Mesenchymal stem cell (in vitro differentiated cells and primary cell): ENCODE measurements around the gene EXOC6B.

Experiments
- DNase-seq: peaks from one replicate; pipeline ENCODE4 v3.0.0-alpha.2; 2013
- H2AFZ ChIP-seq: one replicate; pipeline ENCODE4 v1.6.1; 2013; ENCODE audit warnings: low read depth, mild to moderate bottlenecking, control low read depth, inconsistent platforms, low read length, moderate library complexity
- H2AK5ac ChIP-seq: 2 replicates; pipeline ENCODE4 v1.6.1; 2013; ENCODE audit warnings: low read length, moderate library complexity, mild to moderate bottlenecking, inconsistent platforms; ENCODE audit not compliant: severe bottlenecking
- H2BK120ac ChIP-seq: one replicate; pipeline ENCODE4 v1.6.1; 2013; ENCODE audit warnings: low read depth, mild to moderate bottlenecking, inconsistent platforms, low read length, moderate library complexity
- H2BK12ac ChIP-seq, 2 experiments: one replicate each; pipeline ENCODE4 v1.6.1; 2013; ENCODE audit warnings: inconsistent platforms in 2 of 2, low read length in 2 of 2, mild to moderate bottlenecking in 2 of 2, moderate library complexity in 2 of 2, control low read depth in 1 of 2
- H2BK15ac ChIP-seq: one replicate; pipeline ENCODE4 v1.6.1; 2013; ENCODE audit warnings: mild to moderate bottlenecking, low read depth, inconsistent platforms; ENCODE audit not compliant: poor library complexity, severe bottlenecking
- H2BK5ac ChIP-seq: 2 replicates; pipeline ENCODE4 v1.6.1; 2013; ENCODE audit warnings: low read depth, mild to moderate bottlenecking, low read length, control low read depth, inconsistent platforms; ENCODE audit not compliant: poor library complexity, severe bottlenecking
- H3K14ac ChIP-seq, 2 experiments: one replicate each; pipeline ENCODE4 v1.6.1; 2013; ENCODE audit warnings: inconsistent platforms in 2 of 2, low read length in 2 of 2, control low read depth in 1 of 2, mild to moderate bottlenecking in 1 of 2, moderate library complexity in 1 of 2
- H3K18ac ChIP-seq, 2 experiments: one replicate each; pipeline ENCODE4 v1.6.1; 2013; ENCODE audit warnings: inconsistent platforms in 2 of 2, low read length in 2 of 2, control low read depth in 1 of 2, low read depth in 1 of 2, mild to moderate bottlenecking in 1 of 2
- H3K23ac ChIP-seq, 2 experiments: one replicate each; pipeline ENCODE4 v1.6.1; 2013; ENCODE audit warnings: inconsistent platforms in 2 of 2, low read length in 2 of 2, mild to moderate bottlenecking in 2 of 2, moderate library complexity in 2 of 2, control low read depth in 1 of 2
- H3K27ac ChIP-seq: 2 replicates; pipeline ENCODE4 v1.5.1; 2013; ENCODE audit warnings: mild to moderate bottlenecking, moderate library complexity, low read length, control low read depth, inconsistent platforms; ENCODE audit not compliant: poor library complexity, severe bottlenecking
- H3K27me3 ChIP-seq, 2 experiments: 2 replicates each; pipeline versions ENCODE4 v1.6.1 to v1.7.0; 2013; ENCODE audit warnings: low read length in 2 of 2, mild to moderate bottlenecking in 2 of 2, moderate library complexity in 2 of 2, control low read depth in 1 of 2, inconsistent platforms in 1 of 2; ENCODE audit not compliant: control insufficient read depth in 1 of 2, insufficient read depth in 1 of 2
- H3K36me3 ChIP-seq, 2 experiments: 2 replicates each; pipeline versions ENCODE4 v1.6.1 to v1.7.0; 2013; ENCODE audit warnings: low read length in 2 of 2, control low read depth in 1 of 2, inconsistent platforms in 1 of 2, low read depth in 1 of 2, mild to moderate bottlenecking in 1 of 2; ENCODE audit not compliant: insufficient read depth in 2 of 2, control insufficient read depth in 1 of 2
- H3K4ac ChIP-seq, 2 experiments: one replicate each; pipeline ENCODE4 v1.6.1; 2013; ENCODE audit warnings: inconsistent platforms in 2 of 2, low read length in 2 of 2, mild to moderate bottlenecking in 2 of 2, moderate library complexity in 2 of 2, control low read depth in 1 of 2, low read depth in 1 of 2
- H3K4me1 ChIP-seq: 2 replicates; pipeline ENCODE4 v1.6.1; 2013; ENCODE audit warnings: low read depth, low read length, control low read depth; ENCODE audit not compliant: control insufficient read depth, insufficient read depth
- H3K4me2 ChIP-seq: 2 replicates; pipeline ENCODE4 v1.6.1; 2013; ENCODE audit warnings: low read length, mild to moderate bottlenecking, inconsistent platforms; ENCODE audit not compliant: poor library complexity, severe bottlenecking
- H3K4me3 ChIP-seq, 2 experiments: 2 replicates each; pipeline versions ENCODE4 v1.5.1 to v1.7.0; 2013; ENCODE audit warnings: low read length in 2 of 2, mild to moderate bottlenecking in 2 of 2, control low read depth in 1 of 2, low read depth in 1 of 2; ENCODE audit not compliant: insufficient read depth in 1 of 2
- H3K79me1 ChIP-seq: replicated peaks from 2 replicates; pipeline ENCODE4 v1.6.1; 2013; ENCODE audit warnings: mild to moderate bottlenecking, control low read depth, low read length, inconsistent platforms; ENCODE audit not compliant: poor library complexity, severe bottlenecking
- H3K9ac ChIP-seq: 2 replicates; pipeline ENCODE4 v1.7.0; 2013; ENCODE audit warnings: mild to moderate bottlenecking, low read length, moderate library complexity
- H3K9me3 ChIP-seq: 2 replicates; pipeline ENCODE4 v1.7.0; 2013; ENCODE audit warnings: mild to moderate bottlenecking, low read length; ENCODE audit not compliant: control insufficient read depth
- H4K8ac ChIP-seq: one replicate; pipeline ENCODE4 v1.6.1; 2013; ENCODE audit warnings: inconsistent platforms, mild to moderate bottlenecking, low read length, moderate library complexity
- H4K91ac ChIP-seq: one replicate; pipeline ENCODE4 v1.6.1; 2013; ENCODE audit warnings: mild to moderate bottlenecking, low read length, inconsistent platforms
- WGBS: methylation state at CpG from one replicate; pipeline ENCODE4 v1.1.7; 2013; ENCODE audit warnings: mixed read lengths; 5-methylcytosine and 5-hydroxymethylcytosine counted together

The EXOC6B gene

DNA sequence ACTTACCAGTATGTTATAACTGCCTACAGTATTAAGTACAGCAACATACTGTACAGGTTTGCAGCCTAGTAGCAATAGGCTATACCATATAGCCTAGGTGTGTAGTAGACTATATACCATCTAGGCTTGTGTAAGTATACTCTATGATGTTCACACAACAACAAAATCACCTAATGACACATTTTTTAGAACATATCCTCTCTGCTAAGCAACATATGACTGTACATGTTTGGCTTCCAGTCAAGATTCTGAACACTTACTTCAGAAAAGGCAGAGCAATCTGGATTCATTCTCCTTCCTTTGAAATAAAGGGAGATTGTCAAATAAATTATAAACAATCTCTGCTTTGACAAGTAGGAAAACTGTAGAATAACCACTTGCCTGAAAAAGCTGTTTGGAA is 81.8 kb downstream of the EXOC6B start:
- Histone ChIP-seq H2BK5ac (no peak overlapping the region), H2BK12ac (no peak overlapping the region), H3K27ac (no peak overlapping the region), H3K4me1 (no peaks in the 10 kb centered on the region), H3K9me3 (no peaks in the 10 kb centered on the region), H2BK120ac (no peak overlapping the region), H4K91ac (no peak overlapping the region), H3K18ac (no peak overlapping the region), H3K27me3 (no peaks in the 10 kb centered on the region), H2AK5ac (no peak overlapping the region), H3K23ac (no peak overlapping the region), H3K4ac (no peak overlapping the region), H3K14ac (no peak overlapping the region), H4K8ac (no peak overlapping the region), H2AFZ (no peak overlapping the region), H3K79me1 (peaks cover 12% of the 10 kb centered on the region), H2BK15ac (no peak overlapping the region), H3K36me3 (peaks cover 0 to 4% of the 10 kb centered on the region in 2 experiments), H3K4me2 (no peak overlapping the region), H3K9ac (no peak overlapping the region), H3K4me3 (no peak overlapping the region)
- DNase-seq, result peak; percentile 14

DNA sequence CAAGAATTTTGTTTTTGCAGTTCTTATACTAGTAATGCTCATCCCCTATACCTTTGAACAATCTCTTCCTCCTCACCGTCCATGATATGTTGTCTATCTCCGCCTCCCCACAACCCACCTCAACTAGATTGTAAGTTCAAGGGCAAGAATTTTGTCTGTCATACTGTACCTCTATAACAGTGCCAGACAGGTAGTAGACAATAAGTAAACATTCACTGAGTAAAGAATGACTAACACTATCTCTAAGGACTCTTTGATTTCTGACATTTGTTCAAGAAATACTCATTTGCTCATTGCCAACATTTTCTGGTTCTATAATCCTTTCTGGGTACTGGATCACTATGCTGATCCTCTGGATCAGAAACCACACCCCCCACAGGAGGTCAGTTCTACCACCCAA is 82.4 kb downstream of the EXOC6B start:
- no peak for DNase-seq
- no peak overlapping the region for H2BK12ac ChIP-seq
- no peak overlapping the region for H3K4me3 ChIP-seq
- no peak overlapping the region for H2BK15ac ChIP-seq
- no peak overlapping the region for H3K23ac ChIP-seq
- H2AFZ ChIP-seq, result no peak overlapping the region
- H3K27ac ChIP-seq, result no peak overlapping the region
- H3K14ac ChIP-seq, result no peak overlapping the region
- 100% methylated on average over 2 of the region's 2 CpGs for WGBS
- H3K27me3 ChIP-seq, result no peaks in the 10 kb centered on the region
- no peaks in the 10 kb centered on the region for H3K9me3 ChIP-seq
- no peak overlapping the region for H3K18ac ChIP-seq
- no peak overlapping the region for H4K91ac ChIP-seq
- no peak overlapping the region for H2BK120ac ChIP-seq
- no peak overlapping the region for H3K4ac ChIP-seq
- H3K79me1 ChIP-seq, result peaks cover 12% of the 10 kb centered on the region
- H2BK5ac ChIP-seq, result no peak overlapping the region
- H2AK5ac ChIP-seq, result no peak overlapping the region
- no peak overlapping the region for H4K8ac ChIP-seq
- H3K4me2 ChIP-seq, result no peak overlapping the region
- H3K4me1 ChIP-seq, result no peaks in the 10 kb centered on the region
- H3K9ac ChIP-seq, result no peak overlapping the region
- peaks cover 0 to 4% of the 10 kb centered on the region in 2 experiments for H3K36me3 ChIP-seq

GRCh38 chr2:72738096-72738495 is 87.7 kb downstream of the EXOC6B start:
- H2BK120ac ChIP-seq, result no peak overlapping the region
- no peaks in the 10 kb centered on the region for H3K4me1 ChIP-seq
- no peak overlapping the region for H2BK15ac ChIP-seq

DNA sequence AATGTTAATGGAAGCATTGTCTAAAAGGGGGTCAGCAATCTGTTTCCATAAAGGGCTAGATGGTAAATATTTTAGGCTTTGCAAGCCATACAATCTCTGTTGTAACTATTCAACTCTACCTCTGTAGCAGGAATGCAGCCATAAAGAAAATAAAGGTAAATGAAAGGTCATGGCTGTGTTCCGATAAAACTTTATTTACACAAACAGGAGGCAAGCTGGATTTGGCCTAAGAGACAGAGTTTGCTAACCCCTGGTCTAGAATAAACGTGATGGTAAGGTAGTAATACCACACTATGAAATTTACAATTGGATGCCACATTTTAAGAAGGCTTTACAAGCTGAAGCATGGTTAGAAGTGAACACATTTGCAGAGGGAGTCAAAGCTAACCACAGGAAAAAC is 91.4 kb downstream of the EXOC6B start:
- Histone ChIP-seq H3K4me2 (no peak overlapping the region), H2BK12ac (no peak overlapping the region), H2AK5ac (no peak overlapping the region), H4K91ac (no peak overlapping the region), H2BK15ac (no peak overlapping the region), H3K9me3 (no peaks in the 10 kb centered on the region), H3K4me3 (no peak overlapping the region), H3K27ac (no peak overlapping the region), H3K9ac (no peak overlapping the region), H3K36me3 (peaks cover 0 to 5% of the 10 kb centered on the region in 2 experiments), H3K27me3 (no peaks in the 10 kb centered on the region), H2AFZ (no peak overlapping the region), H2BK120ac (no peak overlapping the region), H3K4me1 (no peaks in the 10 kb centered on the region), H3K79me1 (peaks cover 7% of the 10 kb centered on the region), H2BK5ac (no peak overlapping the region), H3K4ac (no peak overlapping the region), H3K23ac (no peak overlapping the region), H3K14ac (no peak overlapping the region), H4K8ac (no peak overlapping the region), H3K18ac (no peak overlapping the region)
- no peak for DNase-seq
- 100% methylated on average over 1 of the region's 2 CpGs for WGBS

More at GRCh38 chr2:72738096-72738495, 87.7 kb downstream of the EXOC6B start:
- Histone ChIP-seq H3K36me3 (peaks cover 0 to 4% of the 10 kb centered on the region in 2 experiments), H2BK5ac (no peak overlapping the region), H3K4me2 (no peak overlapping the region), H3K79me1 (peaks cover 12% of the 10 kb centered on the region), H4K8ac (no peak overlapping the region), H2AK5ac (no peak overlapping the region), H4K91ac (no peak overlapping the region), H3K14ac (no peak overlapping the region), H3K9ac (no peak overlapping the region), H3K4me3 (no peak overlapping the region), H3K4ac (no peak overlapping the region), H3K9me3 (no peaks in the 10 kb centered on the region), H3K18ac (no peak overlapping the region), H3K27me3 (no peaks in the 10 kb centered on the region), H3K23ac (no peak overlapping the region), H2BK12ac (no peak overlapping the region), H2AFZ (no peak overlapping the region), H3K27ac (no peak overlapping the region)
- no peak for DNase-seq
